GM21619 (cell line): Measurements from ENCODE around the gene TTC28.

Experiments used
- ATAC-seq: cut with Tn5 transposase; IDR thresholded peaks from one replicate; pipeline ENCODE4 v1.9.1; 2021; ENCODE audit not compliant: unreplicated experiment

TTC28 gene

GRCh38 chr22:27985323-27986275, 694.0 kb downstream of the TTC28 start:
- ATAC-seq, result no peak

- no peak for ATAC-seq
These were observed 694.9 kb downstream of the TTC28 start for GRCh38 chr22:27984723-27985122.

GRCh38 chr22:27984001-27984695, 695.5 kb downstream of the TTC28 start:
- ATAC-seq, result no peak

GRCh38 chr22:27983361-27983791, 696.3 kb downstream of the TTC28 start:
- ATAC-seq, result no peak

GRCh38 chr22:27982630-27983180, 696.9 kb downstream of the TTC28 start:
- no peak for ATAC-seq

- no peak for ATAC-seq
These were observed 697.5 kb downstream of the TTC28 start for GRCh38 chr22:27982106-27982505.

GRCh38 chr22:27980424-27981148, 699.1 kb downstream of the TTC28 start:
- ATAC-seq, result no peak

- no peak for ATAC-seq
These were observed 700.8 kb downstream of the TTC28 start for GRCh38 chr22:27978802-27979201.

GRCh38 chr22:27978317-27978716, 701.3 kb downstream of the TTC28 start:
- no peak for ATAC-seq

- no peak for ATAC-seq
These were observed 703.1 kb downstream of the TTC28 start for GRCh38 chr22:27976586-27976985.

GRCh38 chr22:27975381-27976013, 704.1 kb downstream of the TTC28 start:
- ATAC-seq, result no peak

- ATAC-seq, result no peak
These were observed 705.8 kb downstream of the TTC28 start for GRCh38 chr22:27973846-27974245.

- ATAC-seq, result no peak
These were observed 706.6 kb downstream of the TTC28 start for GRCh38 chr22:27972732-27973698.

GRCh38 chr22:27971926-27972325, 707.7 kb downstream of the TTC28 start:
- ATAC-seq, result no peak

- ATAC-seq, result no peak
These were observed 708.9 kb downstream of the TTC28 start for GRCh38 chr22:27970596-27971220.

- no peak for ATAC-seq
These were observed 713.2 kb downstream of the TTC28 start for GRCh38 chr22:27966168-27967064.

GRCh38 chr22:27962268-27963044, 717.2 kb downstream of the TTC28 start:
- no peak for ATAC-seq
